RWPE2 (cell line): ENCODE results near the gene FBXO17.

Experiments
- ATAC-seq: fragments of 200-7000 bp; cut with Tn5 transposase; 3 replicates; pipeline ENCODE4 v1.9.1; 2021; ENCODE audit warnings: low read depth
- DNase-seq: peaks from one replicate; pipeline ENCODE4 v3.0.0-alpha.2; 2020; ENCODE audit warnings: low spot score
- H3K27ac ChIP-seq: fragments of 450-650 bp; 2 replicates; pipeline ENCODE4 v1.5.1; 2017; ENCODE audit warnings: mild to moderate bottlenecking; ENCODE audit not compliant: poor library complexity, severe bottlenecking
- H3K27me3 ChIP-seq: fragments of 250-450 bp; sonication (Bioruptor Pico); 2 replicates; pipeline ENCODE4 v1.5.1; 2021; ENCODE audit warnings: mild to moderate bottlenecking, moderate library complexity; ENCODE audit not compliant: insufficient read depth, poor library complexity, severe bottlenecking
- H3K36me3 ChIP-seq: fragments of 250-450 bp; sonication (Bioruptor Pico); 2 replicates; pipeline ENCODE4 v1.5.1; 2020; ENCODE audit warnings: low read depth, mild to moderate bottlenecking, moderate library complexity
- H3K4me1 ChIP-seq: fragments of 250-450 bp; sonication (Bioruptor Pico); 2 replicates; pipeline ENCODE4 v1.5.1; 2021; ENCODE audit warnings: mild to moderate bottlenecking, moderate library complexity; ENCODE audit not compliant: insufficient read depth, poor library complexity, severe bottlenecking
- H3K4me3 ChIP-seq: fragments of 250-450 bp; sonication (Bioruptor Pico); 2 replicates; pipeline ENCODE4 v1.5.1; 2021; ENCODE audit warnings: mild to moderate bottlenecking, moderate library complexity; ENCODE audit not compliant: severe bottlenecking
- H3K9me3 ChIP-seq: fragments of 250-450 bp; sonication (Bioruptor Pico); 2 replicates; pipeline ENCODE4 v1.5.1; 2021; ENCODE audit warnings: mild to moderate bottlenecking, moderate library complexity; ENCODE audit not compliant: severe bottlenecking
- TF ChIP-seq, protein P1 (sequence below): fragments of 450-650 bp; IDR thresholded peaks from one replicate; pipeline ENCODE4 v1.5.1; 2017; ENCODE audit warnings: mild to moderate bottlenecking, moderate library complexity; ENCODE audit not compliant: poor library complexity, severe bottlenecking

FBXO17 gene

DNA sequence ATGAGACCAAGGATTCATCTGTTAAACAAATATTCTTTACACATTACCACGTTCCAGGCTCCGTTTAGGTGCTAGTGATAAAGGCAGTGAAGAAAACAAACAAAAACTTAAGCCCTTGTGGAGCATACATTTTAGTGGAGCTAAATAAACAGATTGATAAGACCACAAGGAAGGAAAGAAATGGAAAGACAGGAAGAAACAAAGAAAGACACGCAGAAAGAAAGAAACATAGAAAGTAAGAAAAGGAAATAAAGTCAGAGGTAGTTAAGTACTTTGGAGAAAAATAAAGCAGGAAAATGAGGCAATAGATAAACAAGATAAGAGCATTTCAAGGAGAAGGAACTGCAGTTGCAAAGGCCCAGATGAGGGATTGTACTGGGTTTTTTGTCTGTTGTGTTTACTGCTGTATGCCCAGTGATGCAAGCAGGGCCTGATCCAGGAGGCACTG lies 74.8 kb downstream of the FBXO17 start:
- no peaks in the 10 kb centered on the region; the same call in 1 of the 2 replicates for H3K36me3 ChIP-seq
- H3K27ac ChIP-seq, result peak overlapping the region; percentile 15
- TF ChIP-seq, protein P1, sequence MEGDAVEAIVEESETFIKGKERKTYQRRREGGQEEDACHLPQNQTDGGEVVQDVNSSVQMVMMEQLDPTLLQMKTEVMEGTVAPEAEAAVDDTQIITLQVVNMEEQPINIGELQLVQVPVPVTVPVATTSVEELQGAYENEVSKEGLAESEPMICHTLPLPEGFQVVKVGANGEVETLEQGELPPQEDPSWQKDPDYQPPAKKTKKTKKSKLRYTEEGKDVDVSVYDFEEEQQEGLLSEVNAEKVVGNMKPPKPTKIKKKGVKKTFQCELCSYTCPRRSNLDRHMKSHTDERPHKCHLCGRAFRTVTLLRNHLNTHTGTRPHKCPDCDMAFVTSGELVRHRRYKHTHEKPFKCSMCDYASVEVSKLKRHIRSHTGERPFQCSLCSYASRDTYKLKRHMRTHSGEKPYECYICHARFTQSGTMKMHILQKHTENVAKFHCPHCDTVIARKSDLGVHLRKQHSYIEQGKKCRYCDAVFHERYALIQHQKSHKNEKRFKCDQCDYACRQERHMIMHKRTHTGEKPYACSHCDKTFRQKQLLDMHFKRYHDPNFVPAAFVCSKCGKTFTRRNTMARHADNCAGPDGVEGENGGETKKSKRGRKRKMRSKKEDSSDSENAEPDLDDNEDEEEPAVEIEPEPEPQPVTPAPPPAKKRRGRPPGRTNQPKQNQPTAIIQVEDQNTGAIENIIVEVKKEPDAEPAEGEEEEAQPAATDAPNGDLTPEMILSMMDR, result no peak
- no peak for ATAC-seq
- no peaks in the 10 kb centered on the region for H3K9me3 ChIP-seq
- no peaks in the 10 kb centered on the region for H3K27me3 ChIP-seq
- no peak for DNase-seq
- peak overlapping the region; percentile 66 for H3K4me3 ChIP-seq
- no peaks in the 10 kb centered on the region for H3K4me1 ChIP-seq

DNA sequence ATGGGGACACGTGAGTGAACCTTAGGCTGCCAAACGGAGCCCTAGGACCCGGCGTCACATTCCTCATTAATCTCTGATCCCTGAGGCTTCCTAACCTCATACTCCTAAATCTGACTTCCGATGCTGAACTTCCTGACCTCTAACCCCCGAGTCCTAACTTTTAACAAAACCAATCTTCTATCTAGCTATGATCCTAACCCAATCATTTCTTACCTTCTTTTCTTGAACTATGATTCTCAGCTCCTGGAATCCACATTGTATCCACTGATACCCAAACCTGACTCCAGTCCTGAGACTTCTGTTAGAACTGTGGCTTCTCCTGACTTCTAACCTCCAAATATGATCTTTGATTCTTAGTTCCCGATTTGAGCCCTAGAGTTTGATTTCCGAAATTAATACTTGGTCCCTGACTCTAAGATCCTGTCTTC lies 75.3 kb downstream of the FBXO17 start:
- H3K4me1 ChIP-seq, result no peaks in the 10 kb centered on the region
- peak overlapping the region; percentile 66 for H3K4me3 ChIP-seq
- H3K27ac ChIP-seq, result peak overlapping the region; percentile 15
- no peaks in the 10 kb centered on the region for H3K9me3 ChIP-seq
- no peaks in the 10 kb centered on the region for H3K27me3 ChIP-seq
- TF ChIP-seq, protein P1, result no peak
- DNase-seq (no peak), ATAC-seq (no peak; the same call in 1 of the 3 replicates)
- H3K36me3 ChIP-seq, result no peaks in the 10 kb centered on the region

DNA sequence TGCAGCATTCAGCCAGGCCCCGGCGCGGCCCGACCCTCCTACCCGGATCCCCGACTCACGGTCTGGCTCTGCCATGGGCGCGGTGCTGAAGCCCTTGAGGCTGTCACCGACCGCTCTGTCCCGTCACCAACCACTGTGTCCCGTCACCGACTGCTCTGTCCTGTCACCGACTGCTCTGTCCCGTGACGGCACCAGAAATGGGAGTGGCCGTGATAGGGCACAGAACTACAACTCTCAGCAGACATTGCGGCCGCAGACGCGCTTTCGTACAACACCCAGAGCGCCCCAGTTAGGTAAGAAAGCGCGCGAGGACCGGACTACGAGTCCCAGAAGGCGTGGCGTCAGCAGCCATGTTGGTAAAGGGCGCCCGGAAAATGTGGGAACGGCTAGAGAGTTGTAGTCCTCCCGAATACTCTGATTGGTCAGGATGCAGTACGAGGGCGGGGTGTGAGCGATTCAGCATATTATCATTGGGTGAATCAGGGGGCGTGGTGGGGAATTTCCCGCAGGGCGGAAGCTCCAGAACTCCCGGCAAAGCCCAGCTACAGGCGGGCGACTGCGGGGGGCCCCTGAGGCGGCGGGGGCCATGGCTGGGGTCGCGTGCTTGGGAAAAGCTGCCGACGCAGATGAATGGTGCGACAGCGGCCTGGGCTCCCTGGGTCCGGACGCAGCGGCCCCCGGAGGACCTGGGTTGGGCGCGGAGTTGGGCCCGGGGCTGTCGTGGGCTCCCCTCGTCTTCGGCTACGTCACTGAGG lies 75.9 kb downstream of the FBXO17 start, which contains the start of the genes NFKBIB and SIRT2:
TSS of gene NFKBIB (plus strand) at position 523 of the 755 bp plus-strand sequence. CDS start at position 587, 64 bp downstream.
TSS of gene SIRT2 (minus strand) at position 172 of the 755 bp plus-strand sequence. CDS start at position 75, 97 bp downstream.
- DNase-seq, result peak; percentile 100
- TF ChIP-seq, protein P1, result no peak
- no peaks in the 10 kb centered on the region for H3K4me1 ChIP-seq
- H3K27ac ChIP-seq, result peak within 1 kb of the TSS; percentile 15
- H3K36me3 ChIP-seq, result no peaks in the 10 kb centered on the region
- H3K27me3 ChIP-seq, result no peaks in the 10 kb centered on the region
- H3K9me3 ChIP-seq, result no peaks in the 10 kb centered on the region
- ATAC-seq, result peak; percentile 96
- H3K4me3 ChIP-seq, result peak within 1 kb of the TSS; percentile 66

DNA sequence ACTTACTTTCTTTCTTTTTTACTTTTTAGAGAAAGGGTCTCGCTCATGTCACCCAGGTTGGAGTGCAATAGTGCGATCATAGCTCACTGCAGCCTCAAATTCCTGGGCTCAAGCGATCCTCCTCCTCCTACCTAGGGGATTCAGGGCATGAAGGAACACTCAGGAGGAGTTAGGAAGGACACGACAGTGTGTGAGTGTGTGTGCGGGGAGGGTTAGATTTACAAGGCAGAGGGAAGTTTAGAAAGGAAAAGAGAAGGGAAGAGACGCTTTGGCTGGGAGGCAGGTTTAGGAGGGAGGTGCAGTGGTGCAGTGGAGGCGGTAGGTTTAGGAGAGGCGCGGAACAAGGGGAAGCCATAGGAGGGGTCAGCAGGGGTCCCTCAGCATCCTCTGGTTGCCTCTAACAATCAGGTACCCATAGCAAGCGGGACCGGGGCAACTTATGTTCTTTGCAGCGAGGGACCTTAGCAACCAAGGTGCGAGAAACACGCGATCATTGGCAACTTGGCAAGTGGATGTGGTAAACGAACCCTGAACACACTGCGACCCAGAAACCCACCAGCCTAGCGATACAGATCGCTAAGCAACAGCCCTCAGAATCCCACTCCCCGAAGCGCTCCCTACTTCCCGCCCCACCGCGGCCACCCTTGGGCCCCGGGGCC lies 76.6 kb downstream of the FBXO17 start:
- Histone ChIP-seq H3K4me1 (no peaks in the 10 kb centered on the region), H3K9me3 (no peaks in the 10 kb centered on the region), H3K4me3 (peak overlapping the region; percentile 66), H3K36me3 (no peaks in the 10 kb centered on the region), H3K27ac (no peak overlapping the region), H3K27me3 (no peaks in the 10 kb centered on the region)
- DNase-seq (no peak), ATAC-seq (no peak)
- TF ChIP-seq, protein P1, result no peak
